Chondrocyte (in vitro differentiated cells): ENCODE data around the gene COL15A1. TPM values are rescaled to one million over a fixed set of nuclear protein-coding genes. Genes with fewer than 3 reads are reported as not detected.

Source experiments
- DNase-seq: peaks from one replicate; pipeline ENCODE4 v3.0.0; 2021; ENCODE audit warnings: mixed read lengths, low spot score
- H3K27ac Mint-ChIP-seq: one replicate; pipeline ENCODE4 v1.8.0; 2021; ENCODE audit warnings: mild to moderate bottlenecking, moderate library complexity, mixed read lengths; ENCODE audit not compliant: unreplicated experiment
- H3K27me3 Mint-ChIP-seq: 2 replicates; pipeline ENCODE4 v1.8.0; 2021; ENCODE audit warnings: low read depth, mixed read lengths
- H3K36me3 Mint-ChIP-seq: 2 replicates; pipeline ENCODE4 v1.8.0; 2021; ENCODE audit warnings: low read depth, mixed read lengths
- H3K4me1 Mint-ChIP-seq: 2 replicates; pipeline ENCODE4 v1.8.0; 2021; ENCODE audit warnings: low read depth, mild to moderate bottlenecking, mixed read lengths
- H3K4me3 Mint-ChIP-seq: one replicate; pipeline ENCODE4 v1.8.0; 2021; ENCODE audit warnings: mild to moderate bottlenecking, moderate library complexity, mixed read lengths; ENCODE audit not compliant: unreplicated experiment
- H3K9me3 Mint-ChIP-seq: 2 replicates; pipeline ENCODE4 v1.8.0; 2021; ENCODE audit warnings: low read depth, mixed read lengths
- total RNA-seq: library from RNA; stranded (reverse); gene quantifications from 3 replicates; pipeline ENCODE4 v1.2.1, GENCODE V29; 2021
- TF ChIP-seq, protein P1 (sequence below): fragments of 200-600 bp; sonication (generic); IDR thresholded peaks from 2 replicates; pipeline ENCODE4 v1.5.0; 2021; ENCODE audit warnings: antibody characterized with exemption, mild to moderate bottlenecking, moderate library complexity

The COL15A1 gene
- total RNA-seq, 1 donor from 2014 or later: 5.4 TPM

DNA sequence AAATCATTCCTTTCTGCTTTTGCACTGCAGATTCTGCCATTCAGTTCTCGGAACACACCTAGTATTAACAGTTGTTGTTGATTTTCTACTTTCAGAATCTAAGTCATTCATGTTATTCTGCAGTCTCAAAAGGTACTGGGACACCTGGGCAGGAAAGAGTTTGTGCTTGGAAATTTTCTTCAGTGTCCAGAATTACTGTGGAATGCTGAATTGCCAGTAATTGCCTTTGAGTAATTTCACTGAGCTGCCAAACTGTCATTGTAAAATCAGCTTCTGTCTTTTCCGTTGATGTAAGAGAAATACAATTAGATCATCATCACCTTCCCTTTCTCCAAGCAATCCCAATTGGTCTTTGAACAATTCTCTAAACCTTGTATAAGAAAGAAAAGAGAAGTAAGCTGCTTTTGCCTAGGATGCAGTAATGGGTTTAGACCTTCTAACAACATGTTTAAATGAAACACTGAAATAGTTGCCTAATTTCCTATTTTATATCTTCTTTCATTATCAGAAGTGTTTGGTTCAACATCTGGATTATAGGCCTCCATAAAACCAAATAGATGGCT, 85.5 kb downstream of the COL15A1 start:
- H3K27ac Mint-ChIP-seq: peak overlapping the region; percentile 88

DNA sequence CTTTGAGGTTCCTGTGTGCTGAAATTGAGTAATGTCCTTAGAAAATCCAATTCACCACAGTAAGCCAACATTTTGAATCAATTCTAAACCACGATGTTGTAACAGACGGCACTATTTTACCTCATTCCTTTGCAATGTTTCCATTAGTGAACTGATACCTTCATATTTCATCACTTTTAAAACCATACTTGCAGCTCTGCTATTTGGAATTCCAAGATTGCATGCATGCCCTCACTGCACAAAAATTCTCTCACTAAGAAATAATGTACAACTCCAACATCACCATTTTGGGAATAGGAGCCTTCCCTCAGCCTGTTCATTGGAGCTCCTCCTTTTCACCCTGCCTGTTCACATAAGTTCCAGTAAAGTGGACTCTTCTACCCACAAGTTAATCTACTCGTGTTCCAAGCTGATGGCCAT, 86.4 kb downstream of the COL15A1 start:
- Mint-ChIP-seq H3K27me3 (no peaks in the 10 kb centered on the region), H3K4me3 (no peak overlapping the region), H3K4me1 (peaks cover 41% of the 10 kb centered on the region), H3K27ac (peak overlapping the region; percentile 88), H3K9me3 (peaks cover 7% of the 10 kb centered on the region), H3K36me3 (peaks cover 4% of the 10 kb centered on the region)
- TF ChIP-seq, protein P1, sequence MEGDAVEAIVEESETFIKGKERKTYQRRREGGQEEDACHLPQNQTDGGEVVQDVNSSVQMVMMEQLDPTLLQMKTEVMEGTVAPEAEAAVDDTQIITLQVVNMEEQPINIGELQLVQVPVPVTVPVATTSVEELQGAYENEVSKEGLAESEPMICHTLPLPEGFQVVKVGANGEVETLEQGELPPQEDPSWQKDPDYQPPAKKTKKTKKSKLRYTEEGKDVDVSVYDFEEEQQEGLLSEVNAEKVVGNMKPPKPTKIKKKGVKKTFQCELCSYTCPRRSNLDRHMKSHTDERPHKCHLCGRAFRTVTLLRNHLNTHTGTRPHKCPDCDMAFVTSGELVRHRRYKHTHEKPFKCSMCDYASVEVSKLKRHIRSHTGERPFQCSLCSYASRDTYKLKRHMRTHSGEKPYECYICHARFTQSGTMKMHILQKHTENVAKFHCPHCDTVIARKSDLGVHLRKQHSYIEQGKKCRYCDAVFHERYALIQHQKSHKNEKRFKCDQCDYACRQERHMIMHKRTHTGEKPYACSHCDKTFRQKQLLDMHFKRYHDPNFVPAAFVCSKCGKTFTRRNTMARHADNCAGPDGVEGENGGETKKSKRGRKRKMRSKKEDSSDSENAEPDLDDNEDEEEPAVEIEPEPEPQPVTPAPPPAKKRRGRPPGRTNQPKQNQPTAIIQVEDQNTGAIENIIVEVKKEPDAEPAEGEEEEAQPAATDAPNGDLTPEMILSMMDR: no peak
- no peak for DNase-seq

More for the DNA sequence above, 85.5 kb downstream of the COL15A1 start:
- Mint-ChIP-seq H3K9me3 (peaks cover 7% of the 10 kb centered on the region), H3K4me1 (peaks cover 41% of the 10 kb centered on the region), H3K27me3 (no peaks in the 10 kb centered on the region), H3K4me3 (no peak overlapping the region), H3K36me3 (peaks cover 2% of the 10 kb centered on the region)
- TF ChIP-seq, protein P1: no peak
- DNase-seq: no peak

DNA sequence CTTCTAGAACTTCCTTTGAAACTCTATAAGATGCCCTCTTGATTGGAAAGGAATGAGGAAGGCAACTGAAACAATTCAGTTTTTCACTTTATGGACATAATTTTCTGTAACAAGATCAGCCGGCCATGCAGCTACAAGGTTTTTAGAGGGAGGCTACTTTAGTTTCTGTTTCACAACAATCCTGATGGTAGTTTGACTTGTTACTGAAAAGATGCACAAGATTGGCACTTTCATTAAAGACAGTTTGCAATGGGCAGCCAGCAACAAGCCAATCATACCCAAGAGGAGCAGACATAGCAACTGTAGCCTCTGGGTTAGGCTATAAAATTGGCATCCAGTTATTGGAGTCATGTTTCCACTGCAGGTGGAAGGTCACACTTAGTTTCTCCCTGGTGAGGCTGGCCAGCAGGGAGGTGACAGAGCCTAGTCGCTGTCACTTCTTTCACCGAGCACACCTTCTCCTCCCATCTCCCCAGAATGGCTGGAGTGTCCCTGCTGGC, 87.0 kb downstream of the COL15A1 start:
- Mint-ChIP-seq H3K27me3 (no peaks in the 10 kb centered on the region), H3K4me3 (no peak overlapping the region), H3K27ac (peak overlapping the region; percentile 88), H3K36me3 (peaks cover 4% of the 10 kb centered on the region), H3K9me3 (peaks cover 7% of the 10 kb centered on the region), H3K4me1 (peaks cover 41% of the 10 kb centered on the region)
- DNase-seq: no peak
- TF ChIP-seq, protein P1: no peak

DNA sequence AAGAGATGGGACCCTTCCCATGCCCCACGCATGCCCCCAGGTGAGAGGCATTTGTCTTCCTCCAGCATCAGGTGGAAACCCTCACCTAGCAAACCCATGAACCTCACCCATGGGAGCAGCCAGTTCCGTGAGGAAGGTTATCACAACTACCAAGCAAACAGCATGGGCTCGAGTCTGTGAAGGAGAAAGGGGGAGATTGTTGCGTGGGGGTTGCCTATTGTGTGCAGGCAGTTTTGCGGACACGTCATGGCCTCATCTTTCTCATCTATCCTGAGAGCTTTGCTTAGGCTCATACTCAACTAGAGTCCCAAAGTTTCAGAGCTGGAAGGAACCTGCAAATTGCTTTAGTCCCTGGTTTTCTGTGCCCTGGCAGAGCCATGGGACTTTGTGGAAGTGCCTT, 87.6 kb downstream of the COL15A1 start:
- no peaks in the 10 kb centered on the region for H3K27me3 Mint-ChIP-seq
- H3K9me3 Mint-ChIP-seq: peaks cover 7% of the 10 kb centered on the region
- no peak overlapping the region for H3K4me3 Mint-ChIP-seq
- no peak for DNase-seq
- H3K36me3 Mint-ChIP-seq: peaks cover 4% of the 10 kb centered on the region
- H3K27ac Mint-ChIP-seq: peak overlapping the region; percentile 36
- H3K4me1 Mint-ChIP-seq: peaks cover 39% of the 10 kb centered on the region
- TF ChIP-seq, protein P1: no peak

DNA sequence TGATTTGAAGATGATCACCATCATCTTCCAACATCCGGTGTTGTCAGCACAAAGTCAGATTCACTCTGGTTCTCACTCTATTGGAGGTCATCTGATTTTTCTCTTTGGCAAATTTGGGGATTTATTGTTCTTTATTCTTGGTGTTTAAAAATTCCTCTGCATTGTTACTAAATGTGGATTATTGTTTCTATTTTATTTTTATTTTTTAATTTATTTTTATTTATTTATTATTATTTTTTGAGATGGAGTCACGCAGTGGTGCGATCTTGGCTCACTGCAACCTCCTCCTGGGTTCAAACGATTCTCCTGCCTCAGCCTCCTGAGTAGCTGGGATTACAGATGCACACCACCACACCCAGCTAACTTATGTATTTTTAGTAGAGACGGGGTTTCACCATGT, 88.3 kb downstream of the COL15A1 start:
- Mint-ChIP-seq H3K27ac (no peak overlapping the region), H3K4me1 (peaks cover 35% of the 10 kb centered on the region), H3K4me3 (no peak overlapping the region), H3K9me3 (peaks cover 7% of the 10 kb centered on the region), H3K36me3 (peaks cover 4% of the 10 kb centered on the region), H3K27me3 (no peaks in the 10 kb centered on the region)
- TF ChIP-seq, protein P1: no peak
- DNase-seq: no peak
